Measurements from ENCODE around the gene PROCA1. TPM values are rescaled to one million over a fixed set of nuclear protein-coding genes. Genes with fewer than 3 reads are reported as not detected.

PROCA1 gene
- total and polyA plus RNA-seq, 9 of the 15 experiments (the other 6 are each of a cell fraction or from before 2014, with no cell fraction given): 0.78 to 16.2 (median 5.6) TPM

DNA sequence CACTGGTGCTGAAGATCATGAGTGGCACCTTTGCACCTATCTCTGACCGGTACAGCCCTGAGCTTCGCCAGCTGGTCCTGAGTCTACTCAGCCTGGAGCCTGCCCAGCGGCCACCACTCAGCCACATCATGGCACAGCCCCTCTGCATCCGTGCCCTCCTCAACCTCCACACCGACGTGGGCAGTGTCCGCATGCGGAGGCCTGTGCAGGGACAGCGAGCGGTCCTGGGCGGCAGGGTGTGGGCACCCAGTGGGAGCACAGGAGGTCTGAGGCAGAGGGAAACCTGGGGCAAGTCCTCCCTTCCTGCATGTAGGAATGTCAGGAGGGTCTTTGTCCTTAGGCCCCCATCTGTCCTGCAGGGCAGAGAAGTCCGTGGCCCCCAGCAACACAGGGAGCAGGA is 25.6 kb upstream of the PROCA1 start:
- WGBS (ENCODE audit: insufficient coverage, low coverage, missing lambda C conversion rate): 94% methylated on average over 12 of the region's 12 CpGs
- BruUV-seq (replicated peaks): no TSS peak
- in situ Hi-C loops (cut with MboI): no loop called here
- Histone ChIP-seq H3K9ac (ENCODE audit: insufficient read depth in 1 of 2, low read depth in 2 of 2, low read length in 2 of 2) (peak overlapping the region in 1 of 2 experiments; percentile 76; a peak in 2 of 4 replicates), H3K4me2 (ENCODE audit: insufficient read depth, low read length) (no peak overlapping the region), H3K9me1 (ENCODE audit: control insufficient read depth, insufficient read depth, low read length) (no peaks in the 10 kb centered on the region), H4K20me1 (replicated peaks; ENCODE audit: control insufficient read depth, insufficient read depth, low read length) (no peaks in the 10 kb centered on the region), H2AFZ (ENCODE audit: low read depth, low read length) (no peak overlapping the region), H3K27me3 (ENCODE audit: control insufficient read depth in 2 of 2, insufficient read depth in 2 of 2, low read length in 2 of 2) (no peaks in the 10 kb centered on the region), H3K27ac (ENCODE audit: extremely low read depth, low read depth, low read length) (no peak overlapping the region), H3K36me3 (ENCODE audit: control insufficient read depth, insufficient read depth, low read length) (peaks cover 9% of the 10 kb centered on the region; the same call in 2 of the 3 replicates), H3K79me2 (ENCODE audit: control insufficient read depth, insufficient read depth, low read length) (no peaks in the 10 kb centered on the region), H3K4me1 (replicated peaks in 1 of 2; ENCODE audit: control insufficient read depth in 2 of 2, insufficient read depth in 2 of 2, low read length in 2 of 2) (peaks cover 46 to 72% of the 10 kb centered on the region in 2 experiments), H3K4me3 (no peak overlapping the region), H3K9me3 (replicated peaks; ENCODE audit: control insufficient read depth, insufficient read depth, low read depth, low read length) (no peaks in the 10 kb centered on the region)
- TF ChIP-seq STAT5B (CRISPR knock-in tag; IDR thresholded peaks at IDR 0.05) (no peak), ZNF41 (CRISPR knock-in tag; conservative IDR thresholded peaks at IDR 0.05) (no peak), NCOA6 (IDR thresholded peaks at IDR 0.05) (no peak), CBX5 (IDR thresholded peaks at IDR 0.05; ENCODE audit: borderline replicate concordance, low read depth) (no peak), HDAC2 (IDR thresholded peaks at IDR 0.05) (no peak), PRPF4 (IDR thresholded peaks at IDR 0.05; ENCODE audit: insufficient read depth, low read depth, low read length, poor library complexity, severe bottlenecking) (no peak), NR2F6 (CRISPR knock-in tag; IDR thresholded peaks at IDR 0.05) (no peak), RFX5 (IDR thresholded peaks at IDR 0.05; ENCODE audit: low read depth, low read length) (no peak), ZNF133 (CRISPR knock-in tag; IDR thresholded peaks at IDR 0.05) (no peak), RFX7 (CRISPR knock-in tag; IDR thresholded peaks at IDR 0.05) (no peak), SMARCE1 (IDR thresholded peaks at IDR 0.05) (no peak), JUNB (CRISPR knock-in tag; conservative IDR thresholded peaks at IDR 0.05) (no peak), MAZ (CRISPR knock-in tag; conservative IDR thresholded peaks at IDR 0.05 in 1 of 2, IDR thresholded peaks at IDR 0.05 in 1 of 2) (no peak), SMARCA5 (IDR thresholded peaks at IDR 0.05) (no peak), SMAD2 (IDR thresholded peaks at IDR 0.05; ENCODE audit: low read depth, low read length) (no peak), ZNF274 (IDR thresholded peaks at IDR 0.05; ENCODE audit: borderline replicate concordance, low read depth, low read length) (no peak), ZNF146 (CRISPR knock-in tag; IDR thresholded peaks at IDR 0.05; ENCODE audit: unreplicated experiment) (no peak), GMEB1 (CRISPR knock-in tag; IDR thresholded peaks at IDR 0.05) (no peak)
- POLR2A ChIA-PET: no interaction called here
- CTCF ChIA-PET (ENCODE audit: low intra/inter-chr PET ratio): no interaction called here
- DNase-seq (ENCODE audit: extremely low read depth in 1 of 4, low spot score in 3 of 4): no peak
- intact Hi-C loops (cut with micrococcal nuclease): no loop called here
- FAIRE-seq: no peak
- no peak for ATAC-seq
